H4 (cell line): Measurements from ENCODE around the gene PCSK5. TPM values are rescaled to one million over a fixed set of nuclear protein-coding genes. Genes with fewer than 3 reads are reported as not detected.
A peak's percentile ranks its signal among the peaks of the same experiment; 100 is the strongest.

Experiments
- DNase-seq: peaks from one replicate; pipeline ENCODE4 v3.0.0-alpha.2; 2015; ENCODE audit warnings: low spot score
- total RNA-seq: library from RNA; depleted of rRNA; stranded (reverse); fragments of >200 nt; shearing (Covaris generic); gene quantifications from 2 replicates; pipeline ENCODE4 v1.2.3, GENCODE V29; 2014

PCSK5 gene
- total RNA-seq, 1 experiment from 2014 or later = 2.4 TPM

- DNase-seq = no peak
Observed at GRCh38 chr9:76188905-76189304, 298.4 kb downstream of the PCSK5 start.

- no peak for DNase-seq
Observed at GRCh38 chr9:76191493-76191892, 301.0 kb downstream of the PCSK5 start.

GRCh38 chr9:76192013-76192412, 301.5 kb downstream of the PCSK5 start:
- DNase-seq = no peak

GRCh38 chr9:76194896-76195295, 304.4 kb downstream of the PCSK5 start:
- no peak for DNase-seq

- DNase-seq = no peak
Observed at GRCh38 chr9:76198336-76198735, 307.9 kb downstream of the PCSK5 start.

- DNase-seq = no peak
Observed at GRCh38 chr9:76200315-76200714, 309.8 kb downstream of the PCSK5 start.

- DNase-seq = no peak
Observed at GRCh38 chr9:76200745-76201144, 310.3 kb downstream of the PCSK5 start.

- no peak for DNase-seq
Observed at GRCh38 chr9:76203373-76203772, 312.9 kb downstream of the PCSK5 start.

- DNase-seq = no peak
Observed at GRCh38 chr9:76206821-76207220, 316.3 kb downstream of the PCSK5 start.

- peak; percentile 28 for DNase-seq
Observed at GRCh38 chr9:76213751-76214150, 323.3 kb downstream of the PCSK5 start.

- peak; percentile 69 for DNase-seq
Observed at GRCh38 chr9:76215066-76215465, 324.6 kb downstream of the PCSK5 start.

GRCh38 chr9:76216161-76216649, 325.7 kb downstream of the PCSK5 start:
- peak; percentile 71 for DNase-seq

- DNase-seq = no peak
Observed at GRCh38 chr9:76218117-76218885, 327.8 kb downstream of the PCSK5 start.

GRCh38 chr9:76218886-76219445, 328.5 kb downstream of the PCSK5 start:
- DNase-seq = no peak

- DNase-seq = no peak
Observed at GRCh38 chr9:76219560-76220151, 329.2 kb downstream of the PCSK5 start.

GRCh38 chr9:76221423-76221822, 330.9 kb downstream of the PCSK5 start:
- DNase-seq = no peak

GRCh38 chr9:76223749-76224340, 333.4 kb downstream of the PCSK5 start:
- DNase-seq = no peak

- no peak for DNase-seq
Observed at GRCh38 chr9:76227156-76227555, 336.7 kb downstream of the PCSK5 start.

- no peak for DNase-seq
Observed at GRCh38 chr9:76231001-76231400, 340.5 kb downstream of the PCSK5 start.

GRCh38 chr9:76232861-76233489, 342.5 kb downstream of the PCSK5 start:
- DNase-seq = no peak

- no peak for DNase-seq
Observed at GRCh38 chr9:76240578-76240977, 350.1 kb downstream of the PCSK5 start.

GRCh38 chr9:76245518-76245917, 355.0 kb downstream of the PCSK5 start:
- DNase-seq = no peak
